Trophoblast cell (in vitro differentiated cells and primary cell): Measurements from ENCODE around the gene CCDC87.
"Not testable (repeated sequence)": the region's sequence is repeated elsewhere in the genome, so short reads cannot be mapped to it uniquely, and the experiment has no call there.

Experiments used
- DNase-seq, 2 donors: peaks; one replicate each; pipeline ENCODE4 v3.0.0-alpha.2; 2016
- H2AFZ ChIP-seq: 2 replicates; pipeline ENCODE4 v1.6.1; 2013; ENCODE audit warnings: low read length, moderate library complexity, mild to moderate bottlenecking; ENCODE audit not compliant: insufficient read depth, poor library complexity
- H2AK5ac ChIP-seq: 2 replicates; pipeline ENCODE4 v1.6.1; 2013; ENCODE audit warnings: mild to moderate bottlenecking, low read length
- H2BK120ac ChIP-seq: 2 replicates; pipeline ENCODE4 v1.6.1; 2013; ENCODE audit warnings: low read length, mild to moderate bottlenecking, moderate library complexity; ENCODE audit not compliant: insufficient read depth, poor library complexity
- H2BK12ac ChIP-seq: 2 replicates; pipeline ENCODE4 v1.6.1; 2013; ENCODE audit warnings: mild to moderate bottlenecking, low read length, moderate library complexity
- H2BK5ac ChIP-seq: 2 replicates; pipeline ENCODE4 v1.6.1; 2013; ENCODE audit warnings: low read length, low read depth, moderate library complexity, mild to moderate bottlenecking; ENCODE audit not compliant: poor library complexity
- H3K14ac ChIP-seq: 2 replicates; pipeline ENCODE4 v1.6.1; 2013; ENCODE audit warnings: mild to moderate bottlenecking, low read length
- H3K18ac ChIP-seq: 2 replicates; pipeline ENCODE4 v1.6.1; 2013; ENCODE audit warnings: mild to moderate bottlenecking, low read length
- H3K23ac ChIP-seq: 2 replicates; pipeline ENCODE4 v1.6.1; 2013; ENCODE audit warnings: low read length
- H3K27ac ChIP-seq: 2 replicates; pipeline ENCODE4 v1.5.1; 2013; ENCODE audit warnings: low read depth, mild to moderate bottlenecking, inconsistent platforms, low read length, moderate library complexity
- H3K27me3 ChIP-seq: 2 replicates; pipeline ENCODE4 v1.6.1; 2013; ENCODE audit warnings: inconsistent platforms, mild to moderate bottlenecking, low read length, moderate library complexity; ENCODE audit not compliant: insufficient read depth
- H3K36me3 ChIP-seq, 2 experiments: 1 replicate in 1 of 2; 2 replicates in 1 of 2; pipeline ENCODE4 v1.6.1; 2013; ENCODE audit warnings: low read length in 2 of 2, mild to moderate bottlenecking in 2 of 2, moderate library complexity in 1 of 2; ENCODE audit not compliant: insufficient read depth in 2 of 2, control insufficient read depth in 1 of 2
- H3K4ac ChIP-seq: 2 replicates; pipeline ENCODE4 v1.6.1; 2013; ENCODE audit warnings: low read depth, mild to moderate bottlenecking, low read length, moderate library complexity
- H3K4me1 ChIP-seq, 2 experiments: 1 replicate in 1 of 2; 2 replicates in 1 of 2; pipeline ENCODE4 v1.6.1; 2013; ENCODE audit warnings: low read length in 2 of 2, mild to moderate bottlenecking in 2 of 2, moderate library complexity in 1 of 2; ENCODE audit not compliant: insufficient read depth in 2 of 2, control insufficient read depth in 1 of 2
- H3K4me2 ChIP-seq: 2 replicates; pipeline ENCODE4 v1.6.1; 2013; ENCODE audit warnings: inconsistent platforms, mild to moderate bottlenecking, low read length, moderate library complexity
- H3K4me3 ChIP-seq: 2 replicates; pipeline ENCODE4 v1.5.1; 2013; ENCODE audit warnings: mild to moderate bottlenecking, low read depth, low read length, inconsistent platforms
- H3K79me1 ChIP-seq: one replicate; pipeline ENCODE4 v1.6.1; 2013; ENCODE audit warnings: low read length
- H3K79me2 ChIP-seq: 2 replicates; pipeline ENCODE4 v1.6.1; 2013; ENCODE audit warnings: low read length, mild to moderate bottlenecking; ENCODE audit not compliant: control insufficient read depth, insufficient read depth, poor library complexity
- H3K9ac ChIP-seq: 2 replicates; pipeline ENCODE4 v1.6.1; 2013; ENCODE audit warnings: mild to moderate bottlenecking, low read length
- H3K9me3 ChIP-seq: 2 replicates; pipeline ENCODE4 v1.6.1; 2013; ENCODE audit warnings: low read depth, mild to moderate bottlenecking, control low read depth, inconsistent platforms, low read length; ENCODE audit not compliant: insufficient read depth
- H4K12ac ChIP-seq: 2 replicates; pipeline ENCODE4 v1.6.1; 2013; ENCODE audit warnings: low read depth, mild to moderate bottlenecking, low read length, moderate library complexity
- H4K8ac ChIP-seq: 2 replicates; pipeline ENCODE4 v1.6.1; 2013; ENCODE audit warnings: low read depth, mild to moderate bottlenecking, low read length, moderate library complexity
- H4K91ac ChIP-seq: one replicate; pipeline ENCODE4 v1.6.1; 2013; ENCODE audit warnings: low read depth, mild to moderate bottlenecking, low read length, moderate library complexity
- WGBS: extraction: QIAGEN DNeasy Blood & Tissue Kit; methylation state at CpG from one replicate; pipeline ENCODE4 v1.1.7; 2013; ENCODE audit warnings: missing lambda C conversion rate; ENCODE audit not compliant: insufficient read length, insufficient coverage; ENCODE audit errors: extremely low coverage; 5-methylcytosine and 5-hydroxymethylcytosine counted together

The CCDC87 gene

DNA sequence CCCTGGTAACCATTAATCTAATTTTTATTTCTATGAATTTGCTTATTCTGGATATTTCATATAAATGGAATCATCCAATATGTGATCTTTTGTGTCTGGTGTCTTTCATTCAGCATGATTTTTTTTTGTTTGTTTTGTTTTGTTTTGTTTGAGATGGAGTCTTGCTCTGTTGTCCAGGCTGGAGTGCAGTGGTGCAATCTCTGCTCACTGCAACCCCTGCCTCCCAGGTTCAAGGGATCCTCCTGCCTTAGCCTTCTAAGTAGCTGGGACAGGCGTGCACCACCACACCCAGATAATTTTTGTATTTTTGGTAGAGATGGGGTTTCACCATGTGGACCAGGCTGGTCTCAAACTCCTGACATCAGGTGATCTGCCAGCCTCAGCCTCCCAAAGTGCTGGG is 7.4 kb downstream of the CCDC87 start:
- not testable (repeated sequence) for H2AFZ ChIP-seq, H3K18ac ChIP-seq, H3K4me2 ChIP-seq, H2BK12ac ChIP-seq, H3K79me2 ChIP-seq, H3K9ac ChIP-seq, H2BK5ac ChIP-seq, H3K4me1 ChIP-seq, H3K14ac ChIP-seq, H4K12ac ChIP-seq, H2AK5ac ChIP-seq, H3K27me3 ChIP-seq, H3K4me3 ChIP-seq, H4K91ac ChIP-seq, H3K79me1 ChIP-seq, DNase-seq, H3K9me3 ChIP-seq, H2BK120ac ChIP-seq, H3K36me3 ChIP-seq, H3K23ac ChIP-seq, H4K8ac ChIP-seq, H3K4ac ChIP-seq, H3K27ac ChIP-seq
- no CpG with 5 or more reads among the region's 1 CpG for WGBS

DNA sequence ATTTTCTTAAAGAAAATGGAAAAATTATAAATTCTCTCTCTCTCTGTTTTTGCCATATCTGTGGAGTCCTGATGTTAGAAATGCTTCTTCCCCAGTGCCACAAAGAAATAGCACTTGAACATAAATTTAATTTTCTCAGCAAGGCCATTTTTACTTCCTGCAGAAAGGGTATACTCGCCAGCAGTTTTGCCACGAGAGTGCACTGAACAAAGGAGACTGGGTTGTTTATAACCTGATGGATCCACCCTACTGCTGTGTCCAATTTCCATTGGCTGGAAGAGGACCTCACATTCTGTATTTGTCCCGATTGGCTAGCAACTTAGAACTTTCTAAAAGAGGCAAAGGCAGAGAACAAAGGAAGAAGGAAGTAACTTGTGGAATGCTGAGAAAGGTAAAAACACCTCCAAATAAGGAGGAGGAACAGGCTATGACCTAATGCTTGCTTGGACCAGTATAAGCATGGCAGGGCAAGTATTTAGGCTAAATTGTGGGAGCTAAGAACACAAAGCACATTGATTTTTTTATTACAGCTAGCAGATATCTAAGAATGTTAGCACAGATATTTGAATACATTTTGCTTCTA is 10.2 kb downstream of the CCDC87 start:
- H3K18ac ChIP-seq, H3K79me1 ChIP-seq, H3K9ac ChIP-seq, DNase-seq, H2AFZ ChIP-seq, H3K4ac ChIP-seq, H4K8ac ChIP-seq, H3K27ac ChIP-seq, H3K23ac ChIP-seq, H2BK5ac ChIP-seq, H2BK120ac ChIP-seq, H2AK5ac ChIP-seq, H3K4me1 ChIP-seq, H3K4me2 ChIP-seq, H3K4me3 ChIP-seq, H4K91ac ChIP-seq, H2BK12ac ChIP-seq, H3K36me3 ChIP-seq, H3K79me2 ChIP-seq, H3K9me3 ChIP-seq, H4K12ac ChIP-seq, H3K14ac ChIP-seq, H3K27me3 ChIP-seq: not testable (repeated sequence)
- no CpG with 5 or more reads among the region's 3 CpGs for WGBS

DNA sequence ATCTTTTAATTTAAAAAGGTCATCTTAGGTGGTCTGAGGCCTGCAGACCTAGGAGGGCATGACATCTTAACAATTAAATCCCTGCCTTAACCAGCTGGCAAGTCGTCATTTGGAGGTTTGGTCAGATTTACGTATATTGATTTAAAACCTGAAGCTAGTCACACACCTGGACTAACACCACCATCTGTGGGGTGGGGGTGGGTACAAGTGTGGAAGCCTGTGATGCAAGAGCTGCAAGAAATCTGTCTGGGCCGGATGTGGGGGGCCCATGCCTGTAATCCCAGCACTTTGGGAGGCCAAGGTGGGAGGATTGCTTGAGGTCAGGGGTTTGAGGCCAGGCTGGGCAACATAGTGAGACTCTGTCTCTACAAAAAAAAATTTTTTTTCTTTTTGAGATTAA is 11.6 kb downstream of the CCDC87 start:
- Histone ChIP-seq H2BK12ac (no peak overlapping the region), H3K27me3 (no peaks in the 10 kb centered on the region), H3K79me2 (no peaks in the 10 kb centered on the region), H3K14ac (no peak overlapping the region), H3K9ac (no peak overlapping the region), H4K91ac (no peak overlapping the region), H3K4ac (no peak overlapping the region), H2BK120ac (no peak overlapping the region), H2AK5ac (no peak overlapping the region), H2AFZ (no peak overlapping the region), H4K8ac (no peak overlapping the region), H3K4me2 (no peak overlapping the region), H3K27ac (no peak overlapping the region), H4K12ac (no peak overlapping the region), H3K79me1 (no peaks in the 10 kb centered on the region), H3K23ac (no peak overlapping the region), H3K36me3 (no peaks in the 10 kb centered on the region), H3K4me3 (no peak overlapping the region), H2BK5ac (no peak overlapping the region), H3K18ac (no peak overlapping the region), H3K4me1 (no peaks in the 10 kb centered on the region), H3K9me3 (peaks cover 2% of the 10 kb centered on the region)
- DNase-seq = no peak
- no CpG with 5 or more reads among the region's 3 CpGs for WGBS

DNA sequence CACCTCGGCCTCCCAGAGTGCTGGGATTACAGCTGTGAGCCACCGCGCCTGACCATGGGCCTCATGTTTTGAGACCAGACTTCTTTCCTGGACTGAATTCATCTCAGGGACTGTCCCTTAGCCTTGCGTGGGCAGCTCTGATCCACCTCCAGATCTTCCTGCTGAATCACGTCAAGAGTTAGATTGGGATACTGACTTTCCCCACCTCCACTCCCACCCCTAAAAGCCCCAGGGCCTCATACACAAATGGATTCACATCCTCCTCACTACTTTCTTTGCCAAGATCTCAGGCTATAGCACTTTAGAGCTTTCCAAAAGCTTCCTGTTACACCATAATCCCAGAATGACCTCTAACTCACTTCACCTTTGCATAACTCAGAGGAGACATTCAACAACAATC is 12.1 kb downstream of the CCDC87 start:
- no peak overlapping the region for H4K91ac ChIP-seq
- H3K27ac ChIP-seq = no peak overlapping the region
- no peak overlapping the region for H3K14ac ChIP-seq
- no CpG with 5 or more reads among the region's 5 CpGs for WGBS
- H3K27me3 ChIP-seq = no peaks in the 10 kb centered on the region
- no peak overlapping the region for H2BK12ac ChIP-seq
- no peak overlapping the region for H3K18ac ChIP-seq
- no peak overlapping the region for H2AK5ac ChIP-seq
- H3K79me1 ChIP-seq = no peaks in the 10 kb centered on the region
- no peak overlapping the region for H3K4me3 ChIP-seq
- no peak overlapping the region for H3K4ac ChIP-seq
- no peak overlapping the region for H4K12ac ChIP-seq
- H2BK120ac ChIP-seq = no peak overlapping the region
- no peak overlapping the region for H3K4me2 ChIP-seq
- no peak overlapping the region for H3K23ac ChIP-seq
- no peaks in the 10 kb centered on the region for H3K4me1 ChIP-seq
- no peaks in the 10 kb centered on the region for H3K36me3 ChIP-seq
- no peak for DNase-seq
- H4K8ac ChIP-seq = no peak overlapping the region
- H3K9me3 ChIP-seq = peaks cover 2% of the 10 kb centered on the region
- H2BK5ac ChIP-seq = no peak overlapping the region
- no peak overlapping the region for H2AFZ ChIP-seq
- no peaks in the 10 kb centered on the region for H3K79me2 ChIP-seq
- no peak overlapping the region for H3K9ac ChIP-seq
